Measurements from ENCODE around the gene ZNF213. TPM values are rescaled to one million over a fixed set of nuclear protein-coding genes. Genes with fewer than 3 reads are reported as not detected.

The ZNF213 gene
- total and polyA plus RNA-seq, 10 donors = 2.4 to 11.4 (median 7.7) TPM

- WGBS, 5 donors = 68 to 80% (median 73%) methylated on average over 11 to 12 of the region's 12 CpGs
- H3K4me1 ChIP-seq = peaks cover 32 to 91% (median 64%) of the 10 kb centered on the region in 6 donors
Observed at GRCh38 chr16:3131755-3132377, 3.0 kb upstream of the ZNF213 start.

GRCh38 chr16:3133844-3134243 is 985 bp upstream of the ZNF213 start:
- H3K9me3 ChIP-seq = no peaks in the 10 kb centered on the region
- peak overlapping the region; percentile 74 to 97 (median 92) for H3K4me3 ChIP-seq
- H3K27me3 ChIP-seq (replicated peaks in 1 of 7) = no peaks in the 10 kb centered on the region
- DNase-seq = no peak
- intact Hi-C loops (cut with DNase I; ENCODE audit: low total_unique reads) = no loop called here
- TF ChIP-seq POLR2A (IDR thresholded peaks at IDR 0.05) = no peak
- TF ChIP-seq CTCF (IDR thresholded peaks at IDR 0.05 in 8 of 11, conservative IDR thresholded peaks at IDR 0.05 in 3 of 11) = no peak
- no peak for TF ChIP-seq POLR2AphosphoS5 (IDR thresholded peaks at IDR 0.05)
- H3K36me3 ChIP-seq = peaks cover 0 to 39% (median 13%) of the 10 kb centered on the region in 6 donors
- peaks cover 25 to 84% (median 56%) of the 10 kb centered on the region in 6 donors for H3K4me1 ChIP-seq
- WGBS, 5 donors = 9 to 17% (median 11%) methylated on average over 7 of the region's 7 CpGs
- peak overlapping the region; percentile 96 to 99 (median 97) for H3K27ac ChIP-seq

More at GRCh38 chr16:3131755-3132377, 3.0 kb upstream of the ZNF213 start:
- intact Hi-C loops (cut with DNase I; ENCODE audit: low total_unique reads) = no loop called here
- H3K9me3 ChIP-seq = no peaks in the 10 kb centered on the region
- no peak for TF ChIP-seq POLR2AphosphoS5 (IDR thresholded peaks at IDR 0.05)
- TF ChIP-seq POLR2A (IDR thresholded peaks at IDR 0.05) = no peak
- TF ChIP-seq CTCF (IDR thresholded peaks at IDR 0.05 in 8 of 11, conservative IDR thresholded peaks at IDR 0.05 in 3 of 11) = peak in 10 of 11 experiments; percentile 10 to 67 (median 48)
- H3K27ac ChIP-seq = peak overlapping the region in 3 of 8 donors; percentile 24 to 35 (median 25)
- no peaks in the 10 kb centered on the region for H3K27me3 ChIP-seq (replicated peaks in 1 of 7)
- DNase-seq = no peak
- H3K4me3 ChIP-seq = no peak overlapping the region
- H3K36me3 ChIP-seq = peaks cover 0 to 19% (median 6%) of the 10 kb centered on the region in 6 donors

GRCh38 chr16:3135126-3135715 is 392 bp downstream of the ZNF213 start:
- 0 to 1% (median 0%) methylated on average over 17 to 43 of the region's 43 CpGs for WGBS, 5 donors
- peaks cover 12 to 70% (median 43%) of the 10 kb centered on the region in 6 donors for H3K4me1 ChIP-seq
- H3K27ac ChIP-seq = peak overlapping the region; percentile 94 to 99 (median 97)
- DNase-seq = no peak
- TF ChIP-seq POLR2AphosphoS5 (IDR thresholded peaks at IDR 0.05) (no peak), CTCF (IDR thresholded peaks at IDR 0.05 in 8 of 11, conservative IDR thresholded peaks at IDR 0.05 in 3 of 11) (peak in 1 of 11 experiments; percentile 10), POLR2A (IDR thresholded peaks at IDR 0.05) (peak in 1 of 3 donors; percentile 11)
- no peaks in the 10 kb centered on the region for H3K27me3 ChIP-seq (replicated peaks in 1 of 7)
- H3K36me3 ChIP-seq = peaks cover 0 to 52% (median 24%) of the 10 kb centered on the region in 6 donors
- intact Hi-C loops (cut with DNase I; ENCODE audit: low total_unique reads) = no loop called here
- peak overlapping the region; percentile 74 to 97 (median 92) for H3K4me3 ChIP-seq
- no peaks in the 10 kb centered on the region for H3K9me3 ChIP-seq

- peaks cover 0 to 59% (median 42%) of the 10 kb centered on the region in 6 donors for H3K36me3 ChIP-seq
- 91 to 98% (median 95%) methylated on average over 9 to 13 of the region's 13 CpGs for WGBS, 5 donors
- intact Hi-C loops (cut with DNase I; ENCODE audit: low total_unique reads) = no loop called here
Observed at GRCh38 chr16:3137267-3137666, 2.4 kb downstream of the ZNF213 start.

More at GRCh38 chr16:3137267-3137666, 2.4 kb downstream of the ZNF213 start:
- TF ChIP-seq CTCF (IDR thresholded peaks at IDR 0.05 in 8 of 11, conservative IDR thresholded peaks at IDR 0.05 in 3 of 11) = no peak
- TF ChIP-seq POLR2AphosphoS5 (IDR thresholded peaks at IDR 0.05) = no peak
- TF ChIP-seq POLR2A (IDR thresholded peaks at IDR 0.05) = no peak
- no peaks in the 10 kb centered on the region for H3K9me3 ChIP-seq
- H3K27me3 ChIP-seq (replicated peaks in 1 of 7) = no peaks in the 10 kb centered on the region
- H3K4me3 ChIP-seq = no peak overlapping the region
- no peak overlapping the region for H3K27ac ChIP-seq
- no peak for DNase-seq
- peaks cover 12 to 53% (median 32%) of the 10 kb centered on the region in 6 donors for H3K4me1 ChIP-seq
